Skin of body (tissue), 3 donors: Measurements from ENCODE around the gene AMER1. TPM values are rescaled to one million over a fixed set of nuclear protein-coding genes. Genes with fewer than 3 reads are reported as not detected.

Source experiments
- DNase-seq: peaks from one replicate; lab custom pipeline; 2025; lab: John Stamatoyannopoulos, UW
- small RNA-seq: library from RNA; depleted of rRNA; stranded (forward); fragments of <200 nt; gene quantifications from one replicate; pipeline ENCODE3, GENCODE V24; 2014; ENCODE audit warnings: low replicate concordance
- total RNA-seq: library from RNA; depleted of rRNA; stranded (reverse); fragments of >200 nt; gene quantifications from one replicate; pipeline ENCODE4 v1.2.3, GENCODE V29; 2014

The AMER1 gene
- total RNA-seq, 1 donor from 2014 or later = 4.7 TPM

DNA sequence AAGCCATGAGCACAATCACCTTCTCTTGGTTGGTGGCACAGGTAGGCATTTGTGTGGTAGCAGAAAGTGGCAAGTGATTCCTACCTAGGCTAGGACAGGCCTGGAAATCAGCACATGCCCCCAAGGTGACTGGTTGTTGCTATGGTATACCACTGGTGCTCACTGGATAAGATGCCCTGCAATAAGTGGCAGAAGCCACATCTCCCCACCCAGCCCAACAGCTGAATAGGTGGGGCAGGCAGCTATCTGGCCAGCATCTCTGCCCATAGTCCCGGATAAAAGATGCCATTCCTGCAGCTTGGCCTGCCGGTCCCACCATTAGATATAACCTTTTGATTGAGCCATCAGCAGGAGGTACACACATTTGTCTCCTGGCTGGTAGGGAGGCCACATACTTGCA lies 21.1 kb downstream of the AMER1 start:
- DNase-seq = no peak

DNA sequence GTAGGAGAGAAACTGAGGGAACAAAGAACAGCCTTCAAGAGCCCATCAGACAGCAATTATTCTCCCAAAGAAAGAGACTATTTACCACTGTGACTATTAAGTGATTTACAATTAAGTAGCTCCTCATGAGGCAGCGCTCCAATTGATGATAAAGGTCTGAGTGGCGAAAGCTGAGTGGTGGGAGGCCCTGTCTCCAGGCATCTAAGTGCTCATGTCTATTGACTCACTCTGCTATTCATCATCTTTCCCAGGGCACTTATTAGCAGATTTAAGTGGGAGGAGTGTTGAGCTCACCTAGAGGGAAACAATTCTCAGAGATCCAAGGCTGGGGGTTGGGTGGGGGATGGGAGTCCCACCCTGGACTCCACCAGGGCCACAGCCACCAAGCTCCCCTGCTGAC lies 23.3 kb downstream of the AMER1 start:
- DNase-seq = no peak

DNA sequence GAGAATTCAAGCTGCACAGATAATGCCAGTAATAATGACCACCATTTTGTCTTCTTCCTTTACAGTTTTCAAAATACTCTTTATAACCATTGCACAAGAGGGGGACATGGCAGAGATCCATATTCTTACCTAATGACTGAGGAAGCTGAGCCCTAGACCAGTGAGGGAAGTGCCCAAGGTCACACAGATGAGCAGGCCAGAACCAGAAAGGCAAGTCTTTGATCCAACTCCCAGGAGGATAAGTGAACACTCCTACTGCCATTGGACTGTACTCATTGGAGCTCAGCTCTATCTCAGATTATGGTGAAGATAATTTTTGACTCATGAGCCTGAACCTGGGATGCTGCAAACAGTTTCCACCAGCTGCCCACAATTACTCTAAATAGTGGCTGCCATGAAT lies 28.6 kb downstream of the AMER1 start:
- DNase-seq = no peak

DNA sequence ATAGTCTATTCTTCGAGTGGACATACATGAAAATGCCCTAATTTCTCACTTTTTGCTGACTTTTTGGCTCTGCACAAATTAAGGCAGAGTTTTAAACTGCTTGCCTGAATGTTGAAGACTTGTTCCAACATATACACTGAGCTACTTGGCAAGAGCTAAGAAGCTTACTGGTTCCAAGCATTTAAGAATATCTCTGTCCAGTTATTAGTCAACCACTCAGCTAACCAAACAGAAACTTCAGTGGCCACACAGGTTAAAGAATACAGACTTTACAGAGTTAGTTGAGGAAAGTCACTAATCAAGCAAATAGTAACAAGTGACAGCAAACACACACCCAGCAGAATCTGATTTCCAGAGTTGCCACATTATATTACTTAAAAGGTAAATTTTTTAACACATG lies 35.5 kb downstream of the AMER1 start:
- DNase-seq = no peak

DNA sequence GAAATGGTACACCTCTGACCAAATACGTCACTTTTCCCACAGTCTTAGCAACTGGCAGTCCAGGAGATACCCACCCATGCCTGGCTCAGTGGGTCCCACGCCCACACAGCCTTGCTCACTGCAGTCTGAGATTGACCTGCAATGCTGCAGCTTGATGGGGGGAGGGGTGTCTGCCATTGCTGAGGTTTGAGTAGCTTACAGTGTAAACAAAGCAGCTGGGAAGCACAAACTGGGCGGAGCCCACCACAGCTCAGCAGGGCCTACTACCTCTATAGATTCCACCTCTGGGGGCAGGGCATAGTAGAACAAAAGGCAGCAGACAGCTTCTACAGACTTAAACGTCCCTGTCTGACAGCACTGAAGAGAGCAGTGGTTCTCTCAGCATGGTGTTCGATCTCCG lies 52.7 kb downstream of the AMER1 start:
- DNase-seq = no peak

DNA sequence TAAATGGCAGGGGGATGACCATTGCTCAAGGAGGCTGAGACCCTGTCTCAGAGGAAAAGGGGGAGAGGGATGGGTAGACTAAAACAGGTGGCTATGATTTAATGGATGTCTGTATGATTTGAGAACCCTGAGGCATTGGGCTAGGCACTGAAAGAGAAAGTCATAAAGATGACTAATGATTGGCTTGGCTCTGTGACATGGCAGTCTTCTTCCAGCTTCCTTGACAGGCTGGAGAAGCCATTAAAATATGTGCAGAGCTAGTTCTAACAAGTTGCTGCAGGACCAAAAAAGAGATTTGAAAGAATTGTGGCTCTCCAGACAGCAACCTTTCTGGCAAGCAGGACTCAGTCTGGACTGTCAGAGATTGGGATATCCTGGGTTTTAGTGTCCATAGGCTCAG lies 53.6 kb downstream of the AMER1 start:
- DNase-seq = no peak

DNA sequence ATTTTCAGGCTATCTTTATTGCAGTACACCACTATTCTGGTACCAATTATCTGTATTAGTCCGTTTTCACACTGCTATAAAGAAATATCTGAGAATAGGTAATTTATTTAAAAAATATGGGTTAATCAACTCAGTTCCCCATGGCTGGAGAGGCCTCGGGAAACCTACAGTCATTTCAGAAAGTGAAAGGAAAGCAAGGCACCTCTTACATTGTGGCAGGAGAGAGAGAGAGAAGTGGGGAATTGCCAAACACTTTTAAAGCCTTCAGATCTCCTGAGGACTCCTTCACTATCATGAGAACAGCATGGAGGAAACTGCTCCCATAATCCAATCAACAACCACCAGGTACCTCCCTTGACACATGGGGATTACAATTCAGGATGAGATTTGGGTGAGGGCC lies 54.7 kb downstream of the AMER1 start:
- no peak for DNase-seq

Small RNA genes within 50 kb of the gene (small RNA-seq; reads per million reads assigned to genes)
- not detected for gene RN7SL799P

Other genes with a start within 250 kb of the AMER1 start
- 2.6 TPM for gene ASB12, start 24.9 kb upstream of the AMER1 start, total RNA-seq
- gene MTMR8, start 189.7 kb upstream of the AMER1 start, total RNA-seq = 1.7 TPM